Gastroesophageal sphincter (tissue), 4 donors: Measurements from ENCODE around the gene RAPGEF2. TPM values are rescaled to one million over a fixed set of nuclear protein-coding genes. Genes with fewer than 3 reads are reported as not detected.

Experiments
- ATAC-seq: fragments of 150-250 bp; one replicate; pipeline ENCODE4 v1.9.1; 2016; ENCODE audit warnings: mild to moderate bottlenecking, moderate library complexity
- H3K27ac ChIP-seq, 4 donors: fragments of 200-600 bp; sonication (generic) in 3 of 4; 1 replicate in 3 of 4; 2 replicates in 1 of 4; pipeline ENCODE4 v1.5.1; 2016 to 2019
- H3K27me3 ChIP-seq: fragments of 200-600 bp; sonication (generic); one replicate; pipeline ENCODE4 v1.5.1; 2019
- H3K36me3 ChIP-seq, 2 donors: fragments of 200-600 bp; sonication (generic); one replicate each; pipeline ENCODE4 v1.5.1; 2019; ENCODE audit warnings: control low read depth in 1 of 2
- H3K4me1 ChIP-seq, 3 donors: fragments of 200-600 bp; sonication (generic); 1 replicate in 2 of 3; 2 replicates in 1 of 3; pipeline ENCODE4 v1.5.1; 2016 to 2019; ENCODE audit warnings: control low read depth in 2 of 3
- H3K4me3 ChIP-seq, 2 donors: fragments of 200-600 bp; sonication (generic); one replicate each; pipeline ENCODE4 v1.5.1; 2019; ENCODE audit warnings: mild to moderate bottlenecking in 1 of 2, moderate library complexity in 1 of 2
- H3K9me3 ChIP-seq, 3 donors: fragments of 200-600 bp; sonication (generic); one replicate each; pipeline ENCODE4 v1.5.1; 2017 to 2019; ENCODE audit warnings: control low read depth in 2 of 3
- CTCF ChIP-seq, 4 experiments: fragments of 200-600 bp in 2 of 4; fragments of 450-650 bp in 2 of 4; sonication (generic) in 1 of 4; IDR thresholded peaks; one replicate each; pipeline ENCODE4 v1.5.1; 2017 to 2019; ENCODE audit warnings: antibody characterized with exemption in 4 of 4, mild to moderate bottlenecking in 2 of 4, moderate library complexity in 2 of 4
- EP300 ChIP-seq: sonication (generic); formaldehyde crosslinking; IDR thresholded peaks from one replicate; pipeline ENCODE4 v1.6.1; 2017; ENCODE audit warnings: antibody characterized with exemption, mild to moderate bottlenecking
- POLR2A ChIP-seq, 2 donors: fragments of 450-650 bp; IDR thresholded peaks; one replicate each; pipeline ENCODE4 v1.6.1; 2017; ENCODE audit warnings: antibody characterized with exemption in 2 of 2, mild to moderate bottlenecking in 2 of 2, moderate library complexity in 1 of 2
- POLR2AphosphoS5 ChIP-seq: sonication (generic); formaldehyde crosslinking; IDR thresholded peaks from one replicate; pipeline ENCODE4 v1.6.1; 2017; ENCODE audit warnings: antibody characterized with exemption
- WGBS, 2 donors: methylation state at CpG; one replicate each; pipeline ENCODE4 v1.1.5; 2018; ENCODE audit warnings: low coverage in 1 of 2; 5-methylcytosine and 5-hydroxymethylcytosine counted together
- total RNA-seq, 4 donors: library from RNA; depleted of rRNA; stranded (reverse); fragments of >200 nt; gene quantifications; one replicate each; pipeline ENCODE4 v1.1.0, GENCODE V29; 2016

RAPGEF2 gene
- total RNA-seq, 4 donors from 2014 or later: 49.5 to 67.5 (median 60.9) TPM

DNA sequence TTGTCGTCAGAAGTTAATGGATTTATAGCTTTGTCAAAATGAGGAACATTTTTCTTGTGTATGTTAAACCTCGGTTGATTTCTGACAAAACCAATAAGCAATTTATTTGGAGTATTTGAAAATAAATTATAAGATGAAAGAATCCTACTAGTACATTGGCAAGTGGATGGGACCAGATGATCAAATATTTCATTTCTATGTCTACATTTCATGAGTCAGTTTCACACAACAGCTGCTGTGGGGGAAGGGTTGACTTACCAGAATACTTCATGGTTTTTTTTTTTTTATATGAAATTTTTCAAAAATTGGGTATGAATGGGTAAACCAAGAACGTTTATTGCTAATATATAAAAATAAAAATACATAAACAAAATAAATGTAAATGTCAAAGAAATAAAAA is 39.4 kb downstream of the RAPGEF2 start:
- TF ChIP-seq CTCF (IDR thresholded peaks at IDR 0.05) (no peak), EP300 (no peak), POLR2A (IDR thresholded peaks at IDR 0.05) (no peak), POLR2AphosphoS5 (no peak)
- Histone ChIP-seq H3K27me3 (no peaks in the 10 kb centered on the region), H3K4me3 (no peak overlapping the region), H3K9me3 (no peaks in the 10 kb centered on the region), H3K4me1 (peaks cover 6 to 77% (median 12%) of the 10 kb centered on the region in 3 donors), H3K36me3 (no peaks in the 10 kb centered on the region), H3K27ac (no peak overlapping the region)
- ATAC-seq: no peak
- 77 to 92% methylated on average over 3 of the region's 3 CpGs for WGBS, 2 donors

DNA sequence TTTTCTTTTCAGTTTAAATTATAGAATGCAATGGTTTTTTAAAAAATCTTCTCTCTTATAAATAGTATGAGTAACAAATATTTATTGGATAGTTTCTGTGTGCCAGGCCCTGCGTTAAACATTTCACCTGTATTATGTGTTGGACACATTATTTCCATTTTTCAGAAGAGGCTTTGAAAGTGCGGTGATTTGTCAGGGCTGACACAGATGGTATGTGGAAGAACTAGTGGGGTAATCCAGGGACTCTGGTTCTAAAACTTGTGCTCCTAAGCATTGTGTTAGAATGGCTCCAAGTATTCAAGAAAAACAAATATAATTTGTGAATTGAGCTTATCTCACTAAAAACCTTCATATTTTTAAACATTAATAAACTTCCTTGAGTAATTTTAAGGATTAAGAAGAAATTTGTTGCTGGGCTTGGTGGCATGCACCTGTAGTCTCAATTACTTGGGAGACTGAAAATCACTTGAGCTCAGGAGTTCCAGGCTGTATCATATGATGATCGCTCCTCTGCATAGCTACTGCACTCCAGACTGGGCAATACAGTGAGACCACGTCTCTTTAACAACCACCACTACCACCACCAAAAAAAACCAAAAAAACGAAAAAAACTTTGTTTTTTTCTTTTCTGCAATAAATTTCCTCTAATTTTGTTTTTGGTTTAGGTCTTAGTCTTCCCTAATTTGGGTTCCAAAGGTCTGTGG is 40.0 kb downstream of the RAPGEF2 start:
- no peak overlapping the region for H3K4me3 ChIP-seq
- H3K4me1 ChIP-seq: peaks cover 5 to 80% (median 12%) of the 10 kb centered on the region in 3 donors
- H3K27ac ChIP-seq: no peak overlapping the region

DNA sequence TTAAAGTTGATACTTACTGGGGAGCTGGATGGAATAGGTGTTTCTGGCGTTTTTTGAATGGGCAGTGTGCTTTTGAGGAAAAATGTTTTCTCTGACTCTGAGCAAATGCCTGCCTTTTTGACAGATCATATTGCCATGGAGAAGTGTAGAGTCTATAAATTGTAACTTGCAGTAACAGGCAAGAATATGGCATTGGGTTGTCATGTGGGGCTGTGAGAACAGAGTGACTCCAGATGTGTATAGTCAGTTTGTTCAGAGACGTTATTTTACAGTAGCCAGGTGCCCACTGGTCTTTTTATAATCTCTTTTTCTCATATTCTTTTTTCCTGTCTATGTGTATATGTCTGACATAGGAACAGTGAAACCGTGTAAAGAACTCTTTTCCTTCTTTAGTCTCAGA is 40.8 kb downstream of the RAPGEF2 start:
- Histone ChIP-seq H3K27me3 (no peaks in the 10 kb centered on the region), H3K9me3 (no peaks in the 10 kb centered on the region), H3K36me3 (no peaks in the 10 kb centered on the region), H3K4me3 (no peak overlapping the region), H3K4me1 (peaks cover 5 to 80% (median 12%) of the 10 kb centered on the region in 3 donors), H3K27ac (no peak overlapping the region)
- TF ChIP-seq EP300: no peak
- WGBS, 2 donors: 39 to 69% methylated on average over 3 of the region's 3 CpGs
- ATAC-seq: no peak

More for the DNA sequence above, 40.0 kb downstream of the RAPGEF2 start:
- TF ChIP-seq POLR2A (IDR thresholded peaks at IDR 0.05) (no peak), CTCF (IDR thresholded peaks at IDR 0.05) (no peak), POLR2AphosphoS5 (no peak), EP300 (no peak)
- WGBS, 2 donors: 64 to 92% methylated on average over 5 of the region's 5 CpGs
- Histone ChIP-seq H3K36me3 (no peaks in the 10 kb centered on the region), H3K27me3 (no peaks in the 10 kb centered on the region), H3K9me3 (no peaks in the 10 kb centered on the region)
- no peak for ATAC-seq

- Histone ChIP-seq H3K27ac (no peak overlapping the region), H3K4me3 (no peak overlapping the region), H3K27me3 (no peaks in the 10 kb centered on the region), H3K4me1 (peaks cover 5 to 85% (median 12%) of the 10 kb centered on the region in 3 donors), H3K36me3 (no peaks in the 10 kb centered on the region), H3K9me3 (no peaks in the 10 kb centered on the region)
- no peak for TF ChIP-seq EP300
- TF ChIP-seq CTCF (IDR thresholded peaks at IDR 0.05): no peak
- TF ChIP-seq POLR2AphosphoS5: no peak
- TF ChIP-seq POLR2A (IDR thresholded peaks at IDR 0.05): no peak
- ATAC-seq: no peak
- 39 to 83% methylated on average over 3 to 4 of the region's 4 CpGs for WGBS, 2 donors
Observed at GRCh38 chr4:159144112-159144694, 41.3 kb downstream of the RAPGEF2 start.

- Histone ChIP-seq H3K9me3 (no peaks in the 10 kb centered on the region), H3K36me3 (no peaks in the 10 kb centered on the region), H3K4me3 (no peak overlapping the region), H3K4me1 (peaks cover 5 to 90% (median 12%) of the 10 kb centered on the region in 3 donors), H3K27ac (no peak overlapping the region), H3K27me3 (no peaks in the 10 kb centered on the region)
- TF ChIP-seq CTCF (IDR thresholded peaks at IDR 0.05): no peak
- TF ChIP-seq POLR2AphosphoS5: no peak
- no peak for TF ChIP-seq EP300
- TF ChIP-seq POLR2A (IDR thresholded peaks at IDR 0.05): no peak
- ATAC-seq: no peak
- WGBS, 2 donors: 86 to 93% methylated on average over 2 to 4 of the region's 4 CpGs
Observed at GRCh38 chr4:159145318-159145991, 42.6 kb downstream of the RAPGEF2 start.
